GM12864 (cell line): ENCODE measurements around the gene TUBG1.
A peak's percentile ranks its signal among the peaks of the same experiment; 100 is the strongest.
"Not testable (repeated sequence)": the region's sequence is repeated elsewhere in the genome, so short reads cannot be mapped to it uniquely, and the experiment has no call there.

Source experiments
- DNase-seq: peaks from one replicate; pipeline ENCODE4 v3.0.0-alpha.2; 2011; ENCODE audit warnings: low read depth
- H3K4me3 ChIP-seq: 2 replicates; pipeline ENCODE4 v1.5.1; 2011; ENCODE audit warnings: mild to moderate bottlenecking, low read depth, low read length, control low read depth
- TF ChIP-seq, protein P1 (sequence below): IDR thresholded peaks from 2 replicates; pipeline ENCODE4 v1.5.1; 2011; ENCODE audit warnings: low read depth, mild to moderate bottlenecking, moderate library complexity, low read length, control low read depth, inconsistent platforms; ENCODE audit errors: missing control alignments

TUBG1 gene

GRCh38 chr17:42591411-42591810, 18.1 kb upstream of the TUBG1 start:
- TF ChIP-seq, protein P1, sequence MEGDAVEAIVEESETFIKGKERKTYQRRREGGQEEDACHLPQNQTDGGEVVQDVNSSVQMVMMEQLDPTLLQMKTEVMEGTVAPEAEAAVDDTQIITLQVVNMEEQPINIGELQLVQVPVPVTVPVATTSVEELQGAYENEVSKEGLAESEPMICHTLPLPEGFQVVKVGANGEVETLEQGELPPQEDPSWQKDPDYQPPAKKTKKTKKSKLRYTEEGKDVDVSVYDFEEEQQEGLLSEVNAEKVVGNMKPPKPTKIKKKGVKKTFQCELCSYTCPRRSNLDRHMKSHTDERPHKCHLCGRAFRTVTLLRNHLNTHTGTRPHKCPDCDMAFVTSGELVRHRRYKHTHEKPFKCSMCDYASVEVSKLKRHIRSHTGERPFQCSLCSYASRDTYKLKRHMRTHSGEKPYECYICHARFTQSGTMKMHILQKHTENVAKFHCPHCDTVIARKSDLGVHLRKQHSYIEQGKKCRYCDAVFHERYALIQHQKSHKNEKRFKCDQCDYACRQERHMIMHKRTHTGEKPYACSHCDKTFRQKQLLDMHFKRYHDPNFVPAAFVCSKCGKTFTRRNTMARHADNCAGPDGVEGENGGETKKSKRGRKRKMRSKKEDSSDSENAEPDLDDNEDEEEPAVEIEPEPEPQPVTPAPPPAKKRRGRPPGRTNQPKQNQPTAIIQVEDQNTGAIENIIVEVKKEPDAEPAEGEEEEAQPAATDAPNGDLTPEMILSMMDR: no peak
- DNase-seq: no peak
- H3K4me3 ChIP-seq: no peak overlapping the region

DNA sequence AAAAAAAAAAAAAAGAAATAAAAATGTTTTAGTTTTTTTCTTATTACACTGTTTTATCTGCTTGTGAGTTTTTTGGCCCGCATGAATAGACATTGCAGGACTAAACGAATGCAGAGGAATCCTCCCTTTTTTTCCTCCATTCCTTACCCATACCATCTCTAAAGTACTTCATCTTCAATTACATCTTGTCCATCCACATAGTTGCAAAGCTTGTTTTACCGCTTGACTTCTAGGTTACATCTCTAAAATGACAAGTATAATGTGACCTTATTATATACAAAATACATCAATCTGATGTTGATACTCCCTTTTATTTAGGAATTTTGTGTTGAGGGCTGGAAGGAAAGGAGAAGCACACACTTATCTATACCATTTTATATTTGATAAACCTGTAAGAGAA, 13.1 kb upstream of the TUBG1 start:
- DNase-seq: no peak
- TF ChIP-seq, protein P1: no peak
- no peak overlapping the region for H3K4me3 ChIP-seq

DNA sequence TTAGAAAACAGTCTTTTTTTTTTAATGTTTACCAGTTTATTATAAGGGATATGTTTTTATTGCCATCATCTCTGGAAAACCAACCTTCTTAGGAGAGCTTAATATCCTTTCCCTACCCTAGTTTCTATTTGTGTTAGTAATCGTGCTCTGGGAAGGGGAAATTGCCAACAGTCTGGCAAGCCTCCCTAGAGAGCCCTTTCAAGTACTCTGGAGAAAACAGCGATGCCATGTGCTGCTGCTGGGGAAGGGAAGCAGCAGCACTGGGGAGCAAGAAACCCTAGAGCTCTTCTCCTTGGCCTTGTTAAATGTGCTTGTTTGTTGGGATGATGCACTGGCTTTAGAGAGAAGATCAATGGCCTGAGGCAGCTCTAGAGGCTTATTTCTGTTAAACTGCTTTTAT, 10.6 kb upstream of the TUBG1 start:
- DNase-seq: no peak
- TF ChIP-seq, protein P1: no peak

DNA sequence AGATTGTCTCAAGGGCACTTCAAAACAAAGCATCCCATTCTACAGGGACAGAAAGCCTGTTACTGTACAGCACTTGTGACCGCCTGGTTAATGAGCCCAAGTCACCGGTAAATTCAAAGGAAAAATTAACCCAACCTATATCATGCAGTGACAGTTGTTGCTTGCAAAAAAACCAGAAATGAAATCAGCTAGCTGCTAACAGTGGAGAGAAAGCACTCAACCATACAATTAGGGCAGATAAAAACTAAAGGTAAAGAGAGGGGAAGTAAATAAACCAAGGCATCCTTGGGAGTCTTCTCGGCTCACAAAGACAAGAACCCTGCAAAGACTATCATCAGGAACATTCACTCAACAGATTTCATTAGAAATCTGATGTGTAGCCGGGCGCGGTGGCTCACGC, 6.2 kb upstream of the TUBG1 start:
- H3K4me3 ChIP-seq: no peak overlapping the region
- TF ChIP-seq, protein P1: no peak
- DNase-seq: no peak

More for the DNA sequence above, 10.6 kb upstream of the TUBG1 start:
- H3K4me3 ChIP-seq: no peak overlapping the region

DNA sequence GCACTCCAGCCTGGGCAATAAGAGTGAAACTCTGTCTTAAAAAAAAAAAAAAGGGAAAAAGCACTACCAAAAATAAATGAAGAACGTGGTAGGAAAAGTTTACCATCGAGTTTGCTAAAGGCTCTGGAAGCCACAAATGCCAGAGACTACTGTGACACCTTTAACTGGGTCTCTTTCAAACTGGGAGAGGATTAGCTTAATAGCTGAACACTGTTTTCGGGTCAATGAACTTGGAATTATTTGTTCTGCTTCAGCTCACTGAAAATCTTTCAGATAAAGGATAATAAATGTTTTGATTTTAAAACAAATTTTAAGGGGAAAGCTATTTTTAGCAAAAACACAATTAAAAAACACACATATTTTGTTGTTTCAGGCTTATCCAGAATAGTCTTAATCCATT, 1.7 kb upstream of the TUBG1 start:
- TF ChIP-seq, protein P1: no peak
- peak overlapping the region; percentile 94; the same call in 1 of the 2 replicates for H3K4me3 ChIP-seq
- DNase-seq: no peak

GRCh38 chr17:42608305-42609181, 940 bp upstream of the TUBG1 start:
- DNase-seq: no peak
- TF ChIP-seq, protein P1: peak; percentile 29
- H3K4me3 ChIP-seq: peak overlapping the region; percentile 94

GRCh38 chr17:42609814-42610801, 625 bp downstream of the TUBG1 start:
- DNase-seq: not testable (repeated sequence)

More at GRCh38 chr17:42609814-42610801, 625 bp downstream of the TUBG1 start:
- H3K4me3 ChIP-seq: peak overlapping the region; percentile 94
